Fibroblast of skin of right quadriceps (primary cell): ENCODE data around the gene CXCR2.
"Not testable (repeated sequence)": the region's sequence is repeated elsewhere in the genome, so short reads cannot be mapped to it uniquely, and the experiment has no call there.

Experiments
- DNase-seq: peaks from one replicate; pipeline ENCODE4 v3.0.0-alpha.2; 2013

CXCR2 gene

DNA sequence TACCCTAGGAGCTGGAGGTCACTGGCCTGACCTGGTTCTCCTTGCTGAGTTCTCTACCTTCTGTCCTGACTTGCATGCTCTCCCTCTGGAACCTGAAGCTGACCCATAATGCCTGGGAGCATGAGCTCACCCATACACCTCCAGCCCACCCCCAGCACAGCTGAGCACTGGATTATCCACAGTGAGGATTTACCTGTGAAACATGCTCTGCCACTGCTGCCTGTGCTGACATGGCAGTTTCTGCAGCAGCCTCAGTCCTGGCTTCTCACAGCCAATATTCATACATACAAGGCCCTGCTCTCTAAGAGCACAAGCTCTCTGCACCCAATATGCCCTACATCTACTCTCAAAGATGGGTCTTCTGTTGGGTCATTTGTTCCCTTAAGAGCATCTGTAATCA is 5.0 kb downstream of the CXCR2 start:
- DNase-seq: no peak

DNA sequence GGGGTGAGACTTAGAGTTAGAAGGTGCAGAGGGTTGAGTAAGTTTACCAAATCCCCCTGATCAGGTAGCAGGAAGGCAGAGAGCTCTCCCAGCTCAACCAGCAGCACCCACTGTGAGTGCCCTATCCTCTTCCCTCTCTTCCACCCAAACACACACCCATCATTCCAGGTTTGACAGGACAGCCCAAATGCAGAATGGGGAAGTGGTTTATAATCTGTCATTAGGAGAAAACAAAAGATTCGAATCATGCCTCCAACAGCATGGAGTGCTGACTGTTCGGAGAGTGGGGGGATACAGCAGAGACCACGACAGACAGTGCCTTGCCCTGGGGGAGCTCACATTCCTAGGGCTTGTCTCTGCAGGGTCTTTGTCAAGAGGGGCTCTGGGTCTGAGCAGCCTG is 11.7 kb downstream of the CXCR2 start:
- no peak for DNase-seq

DNA sequence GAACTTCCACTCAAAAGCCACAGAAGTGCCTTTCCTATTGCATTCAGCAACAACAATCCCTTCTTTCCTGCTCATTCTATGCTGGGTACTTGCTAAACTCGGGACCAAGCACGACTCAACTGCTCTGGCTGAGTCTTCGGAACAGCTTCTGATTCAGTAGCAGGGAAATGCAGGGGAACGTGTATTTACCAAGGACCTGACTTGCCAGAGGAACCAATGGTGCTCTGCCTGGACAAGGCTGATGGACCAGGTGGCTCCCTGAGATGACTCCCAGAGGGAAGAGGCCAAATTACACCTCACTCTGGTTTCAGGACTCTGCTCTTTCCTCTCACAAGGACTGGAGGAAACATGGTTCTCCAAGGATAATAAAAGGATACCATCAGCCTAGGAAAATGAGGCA is 12.2 kb downstream of the CXCR2 start:
- no peak for DNase-seq

DNA sequence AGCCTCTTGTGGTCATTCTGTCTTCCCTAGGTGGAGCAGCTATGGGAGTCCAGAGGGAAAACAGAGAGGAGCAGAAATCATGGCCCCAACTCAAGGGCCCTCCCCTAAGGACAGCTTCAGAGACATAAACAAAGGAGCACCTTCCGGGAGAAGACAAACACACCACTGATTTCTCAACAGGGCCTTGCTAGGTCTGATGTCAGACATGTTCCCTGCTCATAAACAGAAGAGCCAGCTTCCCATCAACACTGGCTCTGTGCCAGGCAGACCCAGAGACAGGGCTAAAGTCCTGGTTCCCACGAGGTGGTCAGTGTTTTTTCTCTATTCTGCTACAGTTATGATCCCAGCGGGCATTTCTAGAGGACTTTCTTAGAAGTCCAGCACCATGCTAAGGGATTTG is 19.3 kb downstream of the CXCR2 start:
- no peak for DNase-seq

DNA sequence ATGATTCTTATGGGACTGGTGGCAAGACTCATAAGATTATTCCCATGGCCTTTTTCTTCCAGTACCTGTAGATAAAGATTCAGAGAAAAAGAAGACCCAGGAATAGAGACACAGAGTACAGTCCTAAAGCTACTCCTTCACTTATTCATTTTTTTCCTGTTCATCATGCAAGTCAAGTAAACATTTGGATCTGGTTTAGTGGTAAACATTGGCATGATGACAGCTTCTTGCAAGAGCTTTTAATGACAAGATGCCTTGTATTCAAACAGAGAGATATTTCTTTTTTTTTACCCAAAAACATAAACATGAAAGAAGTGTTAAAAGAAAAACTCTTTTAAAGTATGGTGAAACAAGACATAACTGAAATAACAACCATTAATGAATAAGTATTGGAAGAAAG is 20.2 kb downstream of the CXCR2 start:
- DNase-seq: no peak

DNA sequence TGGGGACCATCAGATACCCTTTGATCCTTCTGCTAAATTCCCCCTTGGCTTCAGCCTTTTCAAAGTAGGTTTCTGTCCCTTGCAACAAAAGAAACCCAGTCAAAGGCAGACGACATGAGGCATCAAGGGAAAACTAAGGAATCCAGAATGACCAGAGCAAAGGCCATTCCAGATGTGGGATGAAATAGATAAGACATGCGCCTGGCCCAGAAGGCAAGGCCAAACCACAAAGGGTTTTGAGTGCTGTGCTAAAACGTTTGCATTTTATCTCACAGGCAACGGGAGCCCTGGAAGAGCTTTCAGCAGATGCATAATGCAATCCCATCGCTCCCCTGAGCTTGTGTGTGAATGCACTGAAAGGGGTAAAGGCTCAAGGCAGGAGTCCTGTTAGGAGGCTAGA is 23.3 kb downstream of the CXCR2 start:
- no peak for DNase-seq

DNA sequence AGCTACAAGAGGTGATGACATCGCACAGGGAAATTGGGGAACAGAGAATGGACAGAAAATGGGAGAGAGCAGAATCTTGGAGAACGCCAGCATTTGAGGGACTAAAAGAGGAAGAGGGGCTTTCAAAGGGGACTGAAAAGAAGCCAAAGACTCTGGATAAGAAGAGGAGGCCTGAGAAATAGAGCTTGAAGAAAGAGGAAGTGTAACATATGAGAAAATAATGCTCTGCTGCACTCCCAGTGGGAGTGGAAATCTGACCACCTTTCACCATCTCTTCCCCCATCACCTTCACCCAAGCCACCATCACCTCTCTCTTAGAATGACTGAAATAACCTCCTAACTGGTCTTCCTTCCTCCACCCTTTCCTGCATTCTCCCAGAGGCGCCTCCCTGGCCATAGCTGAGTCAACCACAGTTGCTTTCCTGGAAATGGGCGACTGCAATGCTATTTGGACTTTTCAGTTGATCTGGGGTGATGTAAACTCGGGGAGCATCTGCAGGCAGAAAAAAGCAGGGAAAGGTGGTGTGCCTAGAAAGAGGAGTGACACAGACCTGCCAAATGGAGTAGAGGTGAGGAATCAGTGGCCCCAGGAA is 24.1 kb downstream of the CXCR2 start:
- no peak for DNase-seq

DNA sequence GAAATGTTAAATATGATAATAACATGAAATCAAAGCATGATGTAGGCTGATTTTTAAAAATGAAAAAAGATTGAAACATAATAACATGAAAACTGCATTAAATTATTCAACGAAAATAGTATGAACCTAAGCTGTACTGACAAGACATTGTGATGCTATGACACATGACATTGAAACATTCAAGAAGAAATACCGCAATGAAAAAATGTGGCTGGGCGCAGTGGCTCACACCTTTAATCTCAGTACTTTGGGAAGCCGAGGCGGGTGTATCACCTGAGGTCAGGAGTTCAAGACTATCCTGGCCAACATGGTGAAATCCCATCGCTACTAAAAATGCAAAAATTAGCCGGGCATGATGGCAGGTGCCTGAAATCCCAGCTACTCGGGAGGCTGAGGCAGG is 26.3 kb downstream of the CXCR2 start:
- DNase-seq: no peak

DNA sequence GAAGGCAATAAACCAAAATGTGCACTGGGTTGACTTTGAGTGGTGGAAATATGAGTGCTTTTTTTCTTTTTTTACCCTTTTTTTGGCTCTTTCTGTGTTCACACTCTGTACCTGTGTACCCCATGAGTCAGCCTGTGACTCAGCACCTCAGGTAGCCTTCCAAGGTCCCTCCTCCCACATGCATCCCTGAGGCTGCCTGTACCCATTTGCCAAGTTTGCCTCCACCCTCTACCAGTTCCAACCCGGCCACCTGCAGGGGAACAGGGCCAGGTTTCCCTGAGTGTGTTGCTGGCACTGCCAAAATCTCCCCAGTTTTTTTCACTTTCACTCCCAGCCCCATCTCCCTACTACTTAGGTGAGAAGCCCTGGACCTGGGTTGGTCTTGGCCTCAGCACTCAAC is 26.9 kb downstream of the CXCR2 start:
- DNase-seq: no peak

DNA sequence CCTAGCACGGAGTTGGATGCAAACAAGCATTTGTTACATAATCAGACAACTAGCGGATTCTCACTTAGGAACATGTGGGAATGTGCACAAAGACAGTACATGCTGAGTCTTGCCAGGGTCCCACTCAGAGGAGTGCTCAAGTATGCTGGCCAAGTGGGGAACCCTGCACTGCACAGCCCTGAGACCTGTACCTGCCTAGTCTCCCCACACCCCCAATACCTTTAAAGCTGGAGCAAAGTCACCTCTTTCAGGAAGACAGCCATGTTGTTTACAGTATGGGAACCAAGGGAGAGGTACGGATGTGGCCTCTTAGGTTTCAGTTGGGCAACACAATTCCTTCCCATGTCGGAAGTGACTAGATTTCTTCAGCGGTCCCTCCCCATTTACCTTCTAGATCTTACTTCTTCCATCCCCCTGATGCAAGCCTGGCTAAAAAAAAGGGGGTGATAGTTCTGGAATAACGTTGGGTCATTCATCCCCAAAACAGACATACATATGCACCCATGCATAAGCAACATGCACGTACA is 30.2 kb downstream of the CXCR2 start:
- no peak for DNase-seq

DNA sequence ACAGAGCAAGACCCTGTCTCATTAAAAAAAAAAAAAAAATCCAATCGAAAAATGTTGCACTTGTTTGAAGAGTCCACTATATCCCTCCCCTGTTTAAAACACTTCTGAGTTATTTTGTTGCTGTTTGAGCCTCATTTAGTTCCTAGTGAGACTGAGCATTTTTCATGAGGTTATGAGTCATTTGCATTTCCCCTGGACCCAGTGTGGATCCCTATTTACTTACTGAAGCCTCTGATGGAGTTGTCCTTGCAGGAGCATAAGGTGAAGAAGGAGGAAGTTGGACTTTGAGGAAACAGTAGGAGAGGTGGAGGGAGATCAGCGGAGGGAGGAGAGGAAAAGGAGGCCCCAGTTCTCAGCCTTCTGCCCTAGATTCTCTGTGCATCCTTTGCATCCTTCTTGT is 35.8 kb downstream of the CXCR2 start:
- no peak for DNase-seq

DNA sequence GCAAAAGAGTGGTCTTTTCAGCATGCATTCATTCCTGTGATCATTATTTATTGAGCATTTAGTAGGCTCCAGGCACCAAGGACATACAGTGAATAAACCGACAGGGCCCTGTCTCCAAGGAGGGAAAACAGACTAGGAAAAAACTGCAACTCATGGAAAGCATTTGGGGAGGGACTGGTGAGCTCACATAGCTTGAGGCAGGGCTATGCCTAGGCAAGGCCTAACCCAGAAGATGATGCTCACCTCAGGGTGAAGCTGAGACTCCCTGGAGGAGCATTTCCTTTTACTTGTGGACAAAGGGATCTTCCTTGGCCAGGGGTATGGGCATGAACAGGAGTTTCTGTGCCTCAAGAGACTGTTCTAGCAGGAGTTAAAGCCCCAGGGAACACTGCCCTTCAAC is 37.0 kb downstream of the CXCR2 start:
- no peak for DNase-seq

DNA sequence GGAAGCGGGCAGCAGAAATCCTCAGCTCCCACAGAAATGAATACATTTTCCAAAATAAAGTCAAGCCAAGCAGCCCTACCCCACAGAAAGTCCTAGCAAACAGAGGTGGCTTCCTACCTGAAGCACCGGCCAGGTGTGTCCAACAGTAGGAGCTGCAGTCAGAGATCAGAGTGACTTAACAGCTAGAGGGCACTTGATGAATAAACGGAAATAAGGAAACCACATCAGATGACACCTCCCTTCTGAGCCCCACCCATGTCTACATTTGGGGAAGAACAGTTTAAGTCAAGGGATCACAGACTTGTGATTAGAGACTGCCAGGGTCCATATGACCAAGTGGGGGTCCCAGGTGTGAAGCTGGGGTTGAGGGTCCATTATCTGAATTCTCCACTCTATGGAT is 41.0 kb downstream of the CXCR2 start, which contains the start of gene CXCR1:
CXCR1 (minus strand) TSS at position 172 of the 400 bp plus-strand sequence. CDS start 1,751 bp downstream, outside the sequence.
- no peak for DNase-seq

DNA sequence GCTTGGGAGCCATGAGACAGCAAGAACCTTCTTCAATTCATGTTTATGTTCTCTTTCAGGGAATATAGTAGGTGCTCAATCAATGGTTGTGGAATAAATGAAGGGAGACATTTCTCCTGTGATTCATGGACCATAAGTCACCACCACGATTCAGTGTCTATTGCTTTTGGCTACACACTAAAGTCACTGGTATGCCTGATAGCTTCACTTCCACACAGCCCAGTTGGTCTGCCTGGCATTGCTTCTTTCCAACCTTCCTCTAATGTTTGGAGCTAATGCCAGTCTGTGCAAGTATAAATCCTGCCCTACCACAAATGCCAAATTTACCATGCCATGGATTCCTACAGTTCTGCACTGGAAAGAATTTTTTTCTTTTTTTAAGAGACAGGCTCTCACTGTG is 42.2 kb downstream of the CXCR2 start:
- DNase-seq: no peak

DNA sequence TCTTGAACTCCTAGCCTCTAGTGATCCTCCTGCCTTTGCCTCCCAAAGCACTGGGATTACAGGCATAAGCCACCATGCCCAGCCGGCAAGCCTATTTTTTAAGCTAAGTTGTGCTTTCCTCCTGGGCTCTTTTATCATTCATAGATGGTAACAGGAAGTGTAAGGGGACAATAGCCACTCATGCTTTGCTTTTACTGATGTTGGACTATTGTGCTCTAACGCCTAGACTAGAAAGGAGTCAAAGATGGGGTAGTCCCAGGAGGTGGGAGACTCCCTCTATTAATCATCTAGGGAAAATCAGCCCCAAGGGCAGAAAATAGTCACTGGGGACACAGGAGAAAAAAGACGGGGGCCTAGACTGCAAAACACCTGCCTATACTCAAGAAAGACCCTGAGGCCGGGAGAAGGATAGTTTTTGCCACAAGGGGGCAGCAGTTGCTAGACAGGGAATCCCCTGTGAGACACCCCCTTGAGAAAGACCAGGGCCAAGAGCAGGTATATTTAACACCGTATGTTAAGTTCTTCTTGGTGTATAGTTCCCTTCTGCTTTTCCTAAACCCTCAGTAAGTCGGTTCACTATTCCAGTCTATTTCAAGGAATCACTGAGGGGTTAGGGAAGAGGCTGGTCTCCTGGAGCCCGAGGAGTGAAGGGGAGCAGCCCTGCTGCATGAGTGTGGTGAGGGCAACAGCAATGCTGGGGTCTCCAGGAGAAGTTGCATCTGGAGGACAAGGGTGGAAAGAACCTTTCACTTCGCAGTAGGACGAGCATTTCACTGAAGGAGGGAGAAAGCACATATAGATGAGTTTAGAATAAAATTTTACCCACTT is 43.0 kb downstream of the CXCR2 start:
- DNase-seq: peak; percentile 24

DNA sequence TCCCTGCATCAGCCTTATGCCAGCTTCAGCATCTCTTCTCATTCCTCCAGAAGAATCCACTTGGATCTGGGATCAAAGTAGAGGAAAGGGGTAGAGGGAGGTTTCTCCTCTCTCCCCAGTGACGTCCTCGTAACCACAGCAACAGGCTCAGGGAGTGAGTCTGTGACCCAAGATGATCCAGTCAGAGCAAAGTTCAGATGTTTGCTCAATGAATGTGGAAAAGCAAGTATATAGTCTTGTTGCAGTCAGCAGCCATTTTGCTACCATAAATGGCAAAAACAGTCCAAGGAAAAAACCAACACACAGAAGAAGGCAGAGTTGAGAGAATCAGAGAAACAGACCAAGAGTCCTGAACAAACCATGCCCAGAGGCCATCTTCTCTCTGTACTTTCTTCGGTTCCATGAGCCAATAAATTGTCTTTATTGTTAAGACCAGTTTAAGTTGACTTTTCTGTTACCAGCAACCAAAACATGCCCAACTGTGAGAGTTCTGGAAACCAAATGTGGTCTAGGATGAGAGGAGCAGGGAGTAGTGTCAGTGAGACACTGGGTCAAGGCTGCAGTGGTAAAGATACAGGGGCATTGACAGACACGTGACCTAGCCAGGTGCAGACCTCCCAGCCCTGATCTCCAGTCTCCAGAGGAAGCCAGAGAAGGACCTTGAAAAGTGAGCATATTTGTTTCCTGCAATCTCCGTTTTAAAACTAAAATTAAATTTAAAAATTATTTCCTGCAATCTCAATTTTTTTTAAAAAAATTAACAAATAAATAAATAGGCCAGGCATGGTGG is 44.1 kb downstream of the CXCR2 start:
- no peak for DNase-seq

DNA sequence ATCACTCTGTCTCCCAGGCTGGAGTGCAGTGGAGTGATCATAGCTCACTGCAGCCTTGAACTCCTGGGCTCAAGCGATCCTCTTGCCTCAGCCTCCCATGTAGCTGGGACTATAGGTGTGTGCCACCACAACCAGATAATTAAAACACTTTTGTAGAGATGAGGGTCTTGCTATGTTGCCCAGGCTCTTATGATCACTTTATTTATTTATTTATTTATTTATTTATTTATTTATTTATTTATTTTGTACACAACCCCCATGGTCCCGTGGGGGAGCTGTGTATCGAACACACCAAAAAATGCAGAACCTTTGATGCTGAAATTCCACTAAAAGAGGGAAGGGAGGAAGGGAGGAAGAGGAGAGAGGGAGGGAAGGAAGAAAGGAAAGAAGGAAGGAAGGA is 45.9 kb downstream of the CXCR2 start:
- not testable (repeated sequence) for DNase-seq

DNA sequence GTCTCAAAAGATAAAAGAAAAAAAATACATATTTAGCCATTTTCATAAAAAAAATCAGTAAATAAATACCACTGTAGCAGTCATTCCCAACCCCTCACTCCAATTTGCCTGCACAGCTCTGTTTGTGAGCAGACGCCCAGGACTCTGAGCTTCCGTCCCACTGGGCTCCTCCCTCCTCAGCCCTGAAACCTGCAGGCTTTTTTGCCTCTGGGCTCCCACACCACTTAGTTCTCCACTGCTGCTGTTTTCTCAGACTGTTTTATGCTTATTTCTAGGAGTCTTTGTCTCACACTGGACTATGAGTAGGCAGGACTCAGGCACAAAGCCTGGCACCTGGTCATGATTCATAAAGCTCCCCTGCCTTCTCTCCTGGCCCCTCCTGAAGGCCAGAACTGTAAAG is 47.0 kb downstream of the CXCR2 start:
- no peak for DNase-seq

DNA sequence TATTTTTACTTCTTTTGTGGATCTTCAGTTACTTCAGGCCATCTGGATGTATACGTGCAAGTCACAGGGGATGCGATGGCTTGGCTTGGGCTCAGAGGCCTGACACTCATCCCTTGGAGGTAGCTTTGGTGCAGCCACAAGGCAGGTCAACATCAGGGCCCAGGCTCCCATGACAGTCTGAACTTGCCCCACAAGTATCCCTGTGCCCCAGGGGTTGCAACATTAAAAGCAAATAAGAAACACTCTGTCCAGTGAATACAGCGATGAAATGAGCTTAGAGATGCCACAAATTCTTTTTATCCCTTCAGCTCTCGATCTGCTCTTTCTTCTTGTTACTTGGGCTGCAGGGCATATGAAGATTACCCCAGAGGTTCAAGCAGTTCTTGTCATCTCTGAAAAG is 54.0 kb downstream of the CXCR2 start:
- no peak for DNase-seq

DNA sequence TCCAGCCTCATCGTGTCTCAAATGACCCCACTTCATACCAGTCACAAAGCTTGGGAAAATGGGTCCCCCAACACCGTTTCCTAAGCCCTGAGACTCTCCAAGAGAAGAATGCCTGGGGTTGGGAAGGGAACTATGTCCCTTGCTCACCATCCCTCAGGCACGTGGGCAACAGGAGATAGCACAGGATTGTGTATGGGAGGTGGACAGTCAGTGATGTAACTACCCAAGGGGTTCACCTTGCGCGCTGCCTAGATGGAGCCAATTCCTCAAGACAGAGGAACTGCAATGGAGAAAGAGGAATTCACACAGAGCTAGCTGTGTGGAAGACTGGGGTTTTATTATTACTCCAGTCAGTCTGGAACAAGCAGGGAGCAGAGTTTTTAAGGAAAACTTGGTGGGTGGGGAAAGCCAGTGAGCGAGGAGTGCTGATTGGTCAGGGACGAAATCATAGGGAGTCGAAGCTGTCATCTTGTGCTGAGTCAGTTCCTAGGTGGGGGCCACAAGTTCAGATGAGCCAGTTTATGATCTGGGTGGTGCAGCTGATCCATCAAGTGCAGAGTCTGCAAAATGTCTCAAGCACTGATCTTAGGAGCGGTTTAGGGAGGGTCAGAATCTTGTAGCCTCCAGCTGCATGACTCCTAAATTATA is 54.8 kb downstream of the CXCR2 start:
- no peak for DNase-seq

DNA sequence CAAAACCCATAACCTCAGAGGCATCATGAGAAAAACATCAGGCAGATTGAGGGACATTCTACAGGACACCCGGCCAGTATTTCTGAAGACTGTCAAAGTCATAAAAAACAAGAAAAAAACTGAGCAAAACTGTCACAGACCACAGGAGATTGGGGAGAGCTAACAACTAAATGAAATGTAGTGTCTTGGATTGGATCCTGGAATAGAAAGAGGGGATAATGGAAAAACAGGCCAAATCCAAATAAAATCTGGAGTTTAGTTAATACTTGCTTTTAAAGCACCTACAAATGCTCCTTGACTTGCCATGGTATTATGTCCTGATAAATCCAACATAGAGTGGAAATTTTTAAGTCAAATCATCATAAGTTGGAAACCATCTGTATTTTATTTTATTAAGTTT is 58.5 kb downstream of the CXCR2 start:
- no peak for DNase-seq

DNA sequence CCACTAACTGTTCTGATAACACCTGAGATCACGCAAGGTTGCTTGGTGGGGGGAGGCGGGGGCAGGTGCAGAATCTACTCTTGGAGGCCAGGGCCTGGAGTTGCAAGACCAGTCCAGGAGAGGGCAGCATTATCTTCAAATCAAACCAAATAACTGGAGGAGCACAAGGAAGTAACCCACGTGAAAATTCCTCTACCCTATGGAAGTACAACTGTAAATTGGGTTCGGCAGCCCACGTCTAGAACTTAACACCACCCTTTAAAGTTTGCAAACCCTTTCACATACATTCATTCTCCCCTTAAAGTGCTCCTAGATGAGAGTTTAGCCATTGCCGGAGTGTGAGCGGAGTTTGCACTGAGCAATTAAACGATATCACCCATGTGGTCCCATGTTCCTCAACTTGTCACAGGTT is 60.5 kb downstream of the CXCR2 start:
- DNase-seq: peak; percentile 58
